T-helper 17 cell (primary cell): ENCODE measurements around the gene MON2. TPM values are rescaled to one million over a fixed set of nuclear protein-coding genes. Genes with fewer than 3 reads are reported as not detected.
"Not testable (repeated sequence)": the region's sequence is repeated elsewhere in the genome, so short reads cannot be mapped to it uniquely, and the experiment has no call there.

Experiments
- ATAC-seq: fragments of 150-1000 bp; cut with Tn5 transposase; 2 replicates; pipeline ENCODE4 v1.10.0; 2021; ENCODE audit warnings: mild to moderate bottlenecking, moderate library complexity
- DNase-seq, 3 donors: peaks; one replicate each; pipeline versions ENCODE4 v3.0.0 to v3.0.0-alpha.2; 2020 to 2021
- H3K9me3 ChIP-seq: one replicate; pipeline ENCODE4 v1.7.0; 2013; ENCODE audit warnings: low read length, mild to moderate bottlenecking; ENCODE audit not compliant: control insufficient read depth, poor library complexity, severe bottlenecking
- H3K27ac Mint-ChIP-seq: one replicate; pipeline ENCODE4 v1.8.0; 2022; ENCODE audit warnings: mild to moderate bottlenecking, moderate library complexity, mixed read lengths
- H3K27me3 Mint-ChIP-seq: one replicate; pipeline ENCODE4 v1.8.0; 2022; ENCODE audit warnings: mixed read lengths
- H3K36me3 Mint-ChIP-seq: one replicate; pipeline ENCODE4 v1.8.0; 2022; ENCODE audit warnings: low read depth, mixed read lengths
- H3K4me1 Mint-ChIP-seq: one replicate; pipeline ENCODE4 v1.8.0; 2022; ENCODE audit warnings: mild to moderate bottlenecking, mixed read lengths
- H3K4me3 Mint-ChIP-seq: one replicate; pipeline ENCODE4 v1.8.0; 2022; ENCODE audit warnings: mild to moderate bottlenecking, moderate library complexity, mixed read lengths
- total RNA-seq, 4 donors: library from RNA in 2 of 4; stranded (reverse) in 2 of 4; gene quantifications; one replicate each; pipeline ENCODE4 v1.2.3 and lab custom pipeline; 2022 to 2026

The MON2 gene
- total RNA-seq, 2 donors from 2014 or later, result 62.2 to 71.0 TPM

DNA sequence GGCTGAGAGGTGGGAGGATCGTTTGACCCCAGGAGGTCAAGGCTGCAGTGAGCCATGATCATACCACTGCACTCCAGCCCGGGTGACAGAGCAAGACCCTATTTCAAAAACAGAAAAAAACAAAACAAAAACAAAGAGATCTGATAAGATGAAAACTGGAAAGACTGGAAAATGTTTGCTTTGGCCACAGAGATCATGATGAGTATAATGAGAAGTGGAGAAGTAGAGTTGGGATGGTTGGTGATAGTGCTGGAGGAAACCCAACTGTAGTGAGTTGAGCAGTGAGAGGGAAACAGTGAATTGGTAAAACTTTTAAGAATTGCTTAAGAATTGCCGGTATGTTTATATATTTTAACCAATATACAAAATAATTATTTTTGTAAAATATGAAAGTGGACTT, 39.2 kb downstream of the MON2 start:
- Mint-ChIP-seq H3K4me3 (no peak overlapping the region), H3K27ac (peak overlapping the region; percentile 1), H3K27me3 (no peaks in the 10 kb centered on the region), H3K4me1 (peaks cover 3% of the 10 kb centered on the region), H3K36me3 (peaks cover 23% of the 10 kb centered on the region)
- no peak for ATAC-seq
- no peak for DNase-seq
- H3K9me3 ChIP-seq, result no peaks in the 10 kb centered on the region

DNA sequence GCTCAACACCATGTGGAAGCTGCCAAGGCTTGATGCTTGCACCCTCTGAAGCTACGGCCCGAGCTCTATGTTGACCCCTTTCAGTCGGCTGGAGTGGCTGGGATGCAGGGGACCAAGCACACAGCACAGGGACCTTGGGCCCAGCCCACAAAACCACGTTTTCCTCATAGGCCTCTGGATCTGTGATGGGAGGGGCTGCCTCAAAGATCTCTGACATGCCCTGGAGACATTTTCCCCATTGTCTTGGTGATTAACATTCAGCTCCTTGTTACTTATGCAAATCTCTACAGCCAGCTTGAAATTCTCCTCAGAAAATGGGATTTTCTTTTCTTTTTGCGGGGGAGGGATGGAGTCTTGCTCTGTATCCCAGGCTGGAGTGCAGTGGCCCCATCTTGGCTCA, 46.3 kb downstream of the MON2 start:
- Mint-ChIP-seq H3K4me1 (no peaks in the 10 kb centered on the region), H3K4me3 (no peak overlapping the region), H3K36me3 (peaks cover 6% of the 10 kb centered on the region), H3K27me3 (no peaks in the 10 kb centered on the region), H3K27ac (no peak overlapping the region)
- no peaks in the 10 kb centered on the region for H3K9me3 ChIP-seq
- ATAC-seq, result no peak
- no peak for DNase-seq

DNA sequence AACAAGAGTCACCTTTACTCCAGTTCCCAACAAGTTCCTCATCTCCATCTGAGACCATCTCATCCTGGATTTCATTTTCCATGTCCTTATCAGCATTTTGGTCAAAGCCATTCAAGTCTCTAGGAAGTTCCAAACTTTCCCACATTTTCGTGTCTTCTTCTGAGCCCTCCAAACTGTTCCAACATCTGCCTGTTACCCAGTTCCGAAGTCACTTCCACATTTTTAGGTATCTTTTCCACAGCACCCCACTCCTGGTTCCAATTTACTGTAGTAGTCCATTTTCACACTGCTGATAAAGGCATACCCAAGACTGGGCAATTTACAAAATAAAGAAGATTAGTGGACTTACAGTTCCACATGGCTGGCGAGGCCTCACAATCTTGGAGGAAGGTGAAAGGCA, 47.5 kb downstream of the MON2 start:
- not testable (repeated sequence) for H3K27ac Mint-ChIP-seq, H3K27me3 Mint-ChIP-seq, ATAC-seq, H3K4me1 Mint-ChIP-seq, H3K36me3 Mint-ChIP-seq, DNase-seq, H3K4me3 Mint-ChIP-seq, H3K9me3 ChIP-seq

DNA sequence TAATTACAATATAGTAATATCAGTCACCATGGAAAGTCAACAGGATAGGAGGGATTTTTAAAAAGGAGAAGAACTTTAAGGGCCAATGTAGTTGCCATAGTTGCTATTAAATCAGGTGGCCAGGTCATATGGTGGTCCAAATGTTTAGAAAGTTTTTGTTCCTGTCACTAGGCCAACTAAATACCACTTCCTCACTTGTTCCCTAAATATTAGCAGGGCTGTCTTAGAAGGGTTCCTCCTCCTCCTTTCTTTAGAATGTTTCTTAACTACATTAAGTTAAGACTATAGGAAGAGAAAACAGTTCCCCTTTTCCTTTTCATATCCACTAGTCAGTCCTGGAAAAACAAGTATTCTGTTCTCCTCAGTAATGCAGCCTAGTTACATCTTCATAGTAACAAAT, 50.3 kb downstream of the MON2 start:
- peaks cover 4% of the 10 kb centered on the region for H3K4me1 Mint-ChIP-seq

DNA sequence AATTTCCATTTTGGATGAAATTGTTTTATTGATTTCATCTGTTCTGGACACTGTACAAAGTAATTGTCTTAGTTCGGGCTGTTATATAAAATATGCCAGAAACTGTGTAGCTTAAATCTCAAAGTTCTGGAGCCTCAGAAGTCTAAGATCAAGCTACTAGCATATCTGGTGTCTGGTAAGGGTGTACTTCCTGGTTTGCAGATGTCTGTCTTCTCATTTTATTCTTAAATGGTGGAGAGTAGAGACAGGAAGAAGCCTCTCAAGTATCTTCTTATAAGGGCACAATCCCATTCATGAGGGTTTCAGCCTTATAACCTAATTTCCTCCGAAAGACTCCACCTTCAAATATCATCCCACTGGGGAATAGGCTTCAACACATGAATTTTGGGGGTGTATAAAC, 51.3 kb downstream of the MON2 start:
- Mint-ChIP-seq H3K27ac (peak overlapping the region; percentile 60), H3K36me3 (peaks cover 3% of the 10 kb centered on the region), H3K27me3 (no peaks in the 10 kb centered on the region), H3K4me1 (peaks cover 9% of the 10 kb centered on the region), H3K4me3 (no peak overlapping the region)
- DNase-seq (no peak), ATAC-seq (no peak)
- no peaks in the 10 kb centered on the region for H3K9me3 ChIP-seq

More for the DNA sequence above, 50.3 kb downstream of the MON2 start:
- no peaks in the 10 kb centered on the region for H3K27me3 Mint-ChIP-seq
- peak overlapping the region; percentile 60 for H3K27ac Mint-ChIP-seq
- peaks cover 3% of the 10 kb centered on the region for H3K36me3 Mint-ChIP-seq
- DNase-seq (no peak), ATAC-seq (no peak)
- H3K4me3 Mint-ChIP-seq, result no peak overlapping the region
- H3K9me3 ChIP-seq, result no peaks in the 10 kb centered on the region

DNA sequence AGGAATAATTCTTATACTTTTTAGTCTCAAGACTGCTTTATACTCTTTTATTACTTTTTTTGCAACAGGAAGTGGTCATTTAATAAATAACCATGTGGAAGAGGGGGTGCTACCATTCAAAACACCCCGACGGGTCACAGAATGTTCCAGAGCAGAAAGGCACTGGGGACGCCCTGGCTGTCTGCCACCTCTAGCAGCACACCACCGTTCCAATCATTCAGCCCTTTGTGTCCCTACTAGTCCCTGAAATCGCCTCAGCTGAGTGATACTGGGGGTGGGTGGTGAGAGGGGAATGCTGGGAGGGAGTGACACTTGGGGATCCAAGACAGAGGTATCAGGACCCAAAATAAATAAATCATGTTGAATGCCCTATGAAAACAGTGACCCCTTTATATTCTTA, 52.4 kb downstream of the MON2 start:
- Mint-ChIP-seq H3K27ac (peak overlapping the region; percentile 32), H3K27me3 (no peaks in the 10 kb centered on the region), H3K36me3 (peaks cover 3% of the 10 kb centered on the region)

DNA sequence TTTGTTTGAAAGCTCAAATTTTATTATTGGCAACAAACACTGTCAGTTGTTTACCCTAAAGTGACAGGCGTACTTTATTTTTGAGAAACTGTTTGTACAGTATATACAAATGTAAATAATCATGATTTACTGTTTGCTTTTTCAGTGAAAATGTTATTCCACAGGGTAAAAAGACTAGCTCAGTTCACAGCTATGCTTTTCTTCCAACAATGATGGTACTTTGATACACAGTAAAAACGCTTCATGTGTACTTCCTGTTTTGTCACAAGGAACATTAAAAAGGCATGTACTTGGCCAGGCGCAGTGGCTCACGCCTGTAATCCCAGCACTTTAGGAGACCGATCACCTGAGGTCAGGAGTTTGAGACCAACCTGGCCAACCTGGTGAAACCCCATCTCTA, 53.7 kb downstream of the MON2 start:
- Mint-ChIP-seq H3K27ac (no peak overlapping the region), H3K27me3 (no peaks in the 10 kb centered on the region), H3K4me1 (peaks cover 19% of the 10 kb centered on the region), H3K4me3 (no peak overlapping the region), H3K36me3 (peaks cover 3% of the 10 kb centered on the region)
- DNase-seq (no peak), ATAC-seq (no peak)
- no peaks in the 10 kb centered on the region for H3K9me3 ChIP-seq

More for the DNA sequence above, 52.4 kb downstream of the MON2 start:
- peaks cover 15% of the 10 kb centered on the region for H3K4me1 Mint-ChIP-seq
- no peaks in the 10 kb centered on the region for H3K9me3 ChIP-seq
- DNase-seq, result no peak
- no peak overlapping the region for H3K4me3 Mint-ChIP-seq
- ATAC-seq, result no peak

DNA sequence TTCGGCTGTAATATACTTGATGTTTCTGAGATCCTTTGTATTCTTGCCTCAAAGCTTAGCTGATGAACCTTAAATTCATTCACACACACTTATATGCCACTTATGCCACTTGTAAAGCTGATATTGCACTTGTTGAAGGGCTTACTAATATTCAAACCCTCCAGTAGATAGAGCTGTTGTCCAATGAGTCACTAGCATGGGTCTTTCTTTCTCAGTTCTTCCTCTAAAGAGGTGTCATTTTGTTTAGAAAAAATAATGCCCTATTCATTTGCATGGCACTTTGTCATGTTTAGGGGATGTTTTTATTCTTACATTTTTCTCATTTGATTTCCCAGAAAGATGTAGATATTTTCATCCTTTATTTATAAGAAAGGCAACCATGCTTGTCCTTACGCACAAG, 56.4 kb downstream of the MON2 start:
- no peak for DNase-seq
- peaks cover 3% of the 10 kb centered on the region for H3K36me3 Mint-ChIP-seq
- ATAC-seq, result no peak
- peaks cover 23% of the 10 kb centered on the region for H3K4me1 Mint-ChIP-seq
- peak overlapping the region; percentile 27 for H3K27ac Mint-ChIP-seq
- no peaks in the 10 kb centered on the region for H3K9me3 ChIP-seq
- H3K4me3 Mint-ChIP-seq, result no peak overlapping the region
- no peaks in the 10 kb centered on the region for H3K27me3 Mint-ChIP-seq

DNA sequence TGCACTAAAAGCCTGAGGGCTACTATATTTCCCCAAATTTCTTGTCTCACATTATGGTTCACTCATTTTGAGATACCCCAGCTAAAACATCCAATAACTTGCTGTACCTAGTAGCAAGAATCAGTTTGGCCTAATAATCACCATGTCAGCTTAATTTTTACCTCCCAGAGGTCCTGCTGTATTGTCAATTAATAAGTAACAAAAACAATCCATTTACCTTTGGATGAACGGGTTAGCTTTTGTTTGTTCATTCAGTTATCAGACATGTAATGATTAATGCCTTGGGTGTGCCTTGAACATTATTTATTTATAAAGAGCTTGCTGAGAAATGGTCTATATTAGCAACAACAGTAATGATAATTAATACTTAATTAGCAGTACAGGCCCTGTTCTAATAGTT, 57.0 kb downstream of the MON2 start:
- no peak for ATAC-seq
- Mint-ChIP-seq H3K4me1 (peaks cover 20% of the 10 kb centered on the region), H3K27ac (peak overlapping the region; percentile 74)

DNA sequence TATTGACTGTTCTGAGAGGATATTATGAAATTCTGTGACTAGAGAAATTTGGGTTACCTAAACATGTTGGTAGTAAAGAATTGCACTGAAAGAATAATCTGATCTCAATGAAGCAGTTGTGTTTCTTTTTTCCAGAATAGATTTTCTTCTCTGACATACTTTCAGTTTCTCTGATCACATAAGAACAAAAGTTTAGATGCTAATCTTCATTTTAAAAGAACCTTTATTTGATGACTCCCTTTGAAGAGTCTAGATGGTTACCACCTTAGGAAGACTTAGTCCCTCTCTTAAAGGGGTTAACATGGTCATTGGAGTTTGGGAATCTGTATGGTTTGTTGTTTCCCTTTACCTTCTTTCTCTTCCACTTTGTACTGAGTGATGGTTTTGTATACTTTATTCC, 58.6 kb downstream of the MON2 start:
- no peaks in the 10 kb centered on the region for H3K9me3 ChIP-seq
- Mint-ChIP-seq H3K36me3 (peaks cover 2% of the 10 kb centered on the region), H3K4me1 (peaks cover 22% of the 10 kb centered on the region), H3K27me3 (no peaks in the 10 kb centered on the region), H3K4me3 (peak overlapping the region; percentile 36), H3K27ac (peak overlapping the region; percentile 74)
- ATAC-seq, result peak; percentile 61
- DNase-seq, result no peak

More for the DNA sequence above, 57.0 kb downstream of the MON2 start:
- H3K9me3 ChIP-seq, result no peaks in the 10 kb centered on the region
- Mint-ChIP-seq H3K4me3 (no peak overlapping the region), H3K27me3 (no peaks in the 10 kb centered on the region), H3K36me3 (no peaks in the 10 kb centered on the region)
- no peak for DNase-seq

DNA sequence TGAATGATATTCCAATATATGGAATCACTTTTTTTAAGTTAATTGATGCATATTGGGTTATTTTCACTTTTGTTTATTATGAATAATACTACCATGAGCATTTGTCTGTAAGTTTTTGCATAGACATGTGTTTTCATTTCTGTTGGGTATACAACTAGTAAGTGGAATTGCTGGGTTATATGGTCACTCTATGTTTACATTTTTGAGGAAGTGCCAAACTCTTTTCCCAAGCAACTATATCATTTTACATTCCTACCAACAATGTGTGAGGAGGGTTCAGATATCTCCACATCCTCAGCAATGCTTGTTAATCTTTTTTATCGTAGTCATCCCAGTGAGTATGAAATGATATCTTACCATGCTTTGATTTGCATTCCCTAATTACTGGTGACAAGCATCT, 64.0 kb downstream of the MON2 start:
- H3K4me3 Mint-ChIP-seq, result no peak overlapping the region
- DNase-seq, result no peak
- H3K4me1 Mint-ChIP-seq, result peaks cover 4% of the 10 kb centered on the region
- H3K36me3 Mint-ChIP-seq, result peaks cover 7% of the 10 kb centered on the region
- H3K9me3 ChIP-seq, result no peaks in the 10 kb centered on the region
- no peak for ATAC-seq
- no peaks in the 10 kb centered on the region for H3K27me3 Mint-ChIP-seq
- H3K27ac Mint-ChIP-seq, result peak overlapping the region; percentile 34

DNA sequence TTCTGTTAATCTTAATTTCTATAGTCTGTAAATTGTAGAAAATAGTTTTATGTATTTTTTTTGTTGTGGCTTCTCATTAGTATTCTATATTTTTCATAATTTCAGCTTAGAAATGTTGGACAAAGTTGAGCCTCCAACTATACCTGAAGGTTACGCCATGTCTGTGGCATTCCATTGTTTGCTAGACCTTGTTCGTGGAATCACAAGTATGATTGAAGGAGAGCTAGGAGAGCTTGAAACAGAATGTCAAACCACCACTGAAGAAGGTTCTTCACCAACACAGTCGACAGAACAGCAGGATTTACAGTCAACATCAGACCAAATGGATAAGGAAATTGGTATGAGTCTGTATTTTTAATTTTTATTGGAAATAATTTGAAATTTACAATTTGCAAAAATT, 65.7 kb downstream of the MON2 start:
- H3K4me3 Mint-ChIP-seq, result no peak overlapping the region
- H3K27me3 Mint-ChIP-seq, result no peaks in the 10 kb centered on the region
- H3K9me3 ChIP-seq, result no peaks in the 10 kb centered on the region
- ATAC-seq (no peak), DNase-seq (no peak)
- H3K27ac Mint-ChIP-seq, result no peak overlapping the region
- peaks cover 2% of the 10 kb centered on the region for H3K4me1 Mint-ChIP-seq
- H3K36me3 Mint-ChIP-seq, result peaks cover 7% of the 10 kb centered on the region

DNA sequence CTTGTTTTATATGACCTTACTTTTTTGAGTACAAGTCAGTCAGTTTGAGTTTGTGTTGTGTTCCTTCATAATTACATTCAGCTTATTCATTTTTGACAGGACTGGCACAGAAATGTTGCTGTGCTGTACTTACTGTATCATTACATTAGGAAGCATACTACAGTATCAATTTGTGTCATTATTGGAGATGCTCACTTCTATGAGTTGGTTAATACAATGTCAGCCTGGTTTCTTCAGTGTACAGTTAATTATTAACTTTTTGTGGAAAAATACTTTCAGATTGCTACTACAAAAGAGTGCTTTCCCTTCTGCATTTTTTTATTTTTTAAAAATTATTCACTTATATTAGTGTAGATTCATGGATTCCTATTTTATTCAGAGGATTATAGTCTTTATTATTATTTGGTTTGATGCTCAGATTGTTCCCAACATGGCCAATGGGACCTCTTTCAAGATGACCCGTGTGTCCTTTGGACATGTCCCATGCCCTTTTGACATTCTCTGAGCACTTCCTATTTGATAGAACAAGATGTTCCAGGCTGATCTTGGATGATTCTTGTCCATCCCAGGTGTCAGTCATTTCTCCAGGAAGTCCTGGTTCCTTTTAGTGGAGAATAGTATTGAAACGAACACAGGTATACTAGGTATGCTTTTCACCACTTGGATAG, 66.6 kb downstream of the MON2 start:
- Mint-ChIP-seq H3K27ac (no peak overlapping the region), H3K36me3 (peaks cover 7% of the 10 kb centered on the region), H3K4me3 (no peak overlapping the region), H3K4me1 (peaks cover 2% of the 10 kb centered on the region), H3K27me3 (no peaks in the 10 kb centered on the region)
- DNase-seq (no peak), ATAC-seq (no peak)
- H3K9me3 ChIP-seq, result no peaks in the 10 kb centered on the region

DNA sequence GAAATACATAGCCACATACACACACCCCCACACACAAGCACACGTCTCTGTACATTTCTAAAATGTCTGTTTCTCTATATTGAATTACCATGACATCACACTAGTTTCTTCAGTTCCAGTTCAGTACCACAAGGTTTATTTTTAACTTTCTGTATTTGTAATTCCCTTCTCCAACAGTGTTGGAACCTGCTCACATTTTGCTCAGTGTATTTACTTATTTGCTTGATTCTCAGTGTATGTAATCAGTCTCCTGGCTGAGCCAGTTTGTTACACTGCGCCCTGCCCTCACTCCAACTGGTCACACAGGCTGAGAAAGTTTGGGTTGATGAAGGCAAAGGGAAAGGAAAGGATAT, 67.1 kb downstream of the MON2 start:
- H3K27ac Mint-ChIP-seq, result no peak overlapping the region
- ATAC-seq (no peak), DNase-seq (no peak)
- no peaks in the 10 kb centered on the region for H3K27me3 Mint-ChIP-seq
- H3K4me1 Mint-ChIP-seq, result peaks cover 2% of the 10 kb centered on the region
- no peaks in the 10 kb centered on the region for H3K9me3 ChIP-seq
- H3K36me3 Mint-ChIP-seq, result peaks cover 7% of the 10 kb centered on the region
- H3K4me3 Mint-ChIP-seq, result no peak overlapping the region
